ENCODE measurements around the gene LRRC75B.

The LRRC75B gene

GRCh38 chr22:24578355-24579257 lies 14.3 kb downstream of the LRRC75B start:
- no peak for TF ChIP-seq ZNF70 (CRISPR knock-in tag; IDR thresholded peaks at IDR 0.05)
- TF ChIP-seq PPARA (CRISPR knock-in tag; IDR thresholded peaks at IDR 0.05; ENCODE audit: borderline replicate concordance) = no peak
- no peak for ATAC-seq

DNA sequence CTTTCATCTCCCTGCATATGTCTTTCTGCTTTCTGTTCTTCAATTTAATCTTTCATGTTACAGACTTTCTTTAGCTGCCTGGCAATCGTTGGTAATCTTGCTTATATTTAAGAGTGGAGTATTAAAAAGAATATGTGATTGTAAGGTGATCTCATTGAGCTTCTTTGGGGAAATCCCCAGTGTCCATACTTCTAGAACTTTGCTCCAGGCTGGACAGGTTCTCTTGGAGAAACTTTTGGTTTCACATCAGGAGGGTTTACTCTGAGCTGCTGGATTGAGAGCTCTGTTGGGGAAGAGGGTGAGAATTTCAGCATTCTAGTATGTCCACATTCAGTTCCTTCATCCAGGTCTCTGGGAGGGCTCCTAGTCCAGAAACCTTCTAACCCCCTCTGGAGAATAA lies 16.1 kb downstream of the LRRC75B start:
- TF ChIP-seq SNAI2 (CRISPR knock-in tag; IDR thresholded peaks at IDR 0.05) (no peak), ESRRG (CRISPR knock-in tag; IDR thresholded peaks at IDR 0.05) (no peak), BACH2 (CRISPR knock-in tag; IDR thresholded peaks at IDR 0.05; ENCODE audit: borderline replicate concordance) (no peak), TOX (CRISPR knock-in tag; IDR thresholded peaks at IDR 0.05; ENCODE audit: borderline replicate concordance) (no peak), ARNTL (CRISPR knock-in tag; IDR thresholded peaks at IDR 0.05; ENCODE audit: borderline replicate concordance, low read depth) (no peak), TCF4 (CRISPR knock-in tag; IDR thresholded peaks at IDR 0.05; ENCODE audit: borderline replicate concordance) (no peak)

GRCh38 chr22:24571266-24571665 lies 21.6 kb downstream of the LRRC75B start:
- TF ChIP-seq CSDC2 (CRISPR knock-in tag; IDR thresholded peaks at IDR 0.05) (no peak), OSR1 (CRISPR knock-in tag; IDR thresholded peaks at IDR 0.05) (no peak), PPARA (CRISPR knock-in tag; IDR thresholded peaks at IDR 0.05; ENCODE audit: borderline replicate concordance) (no peak), POU6F1 (CRISPR knock-in tag; IDR thresholded peaks at IDR 0.05; ENCODE audit: borderline replicate concordance, low read depth) (no peak), ZNF8 (CRISPR knock-in tag; IDR thresholded peaks at IDR 0.05) (no peak), ARNTL (CRISPR knock-in tag; IDR thresholded peaks at IDR 0.05; ENCODE audit: borderline replicate concordance, low read depth) (no peak), CREB5 (CRISPR knock-in tag; IDR thresholded peaks at IDR 0.05; ENCODE audit: low read depth) (no peak), ZFP30 (CRISPR knock-in tag; IDR thresholded peaks at IDR 0.05) (no peak), TOX (CRISPR knock-in tag; IDR thresholded peaks at IDR 0.05; ENCODE audit: borderline replicate concordance) (no peak), TCF4 (CRISPR knock-in tag; IDR thresholded peaks at IDR 0.05; ENCODE audit: borderline replicate concordance) (no peak)

More for the DNA sequence above, 16.1 kb downstream of the LRRC75B start:
- ATAC-seq = no peak

GRCh38 chr22:24567668-24568067 lies 25.2 kb downstream of the LRRC75B start:
- no peak for ATAC-seq
- no peak for TF ChIP-seq SNAI2 (CRISPR knock-in tag; IDR thresholded peaks at IDR 0.05)

More at GRCh38 chr22:24571266-24571665, 21.6 kb downstream of the LRRC75B start:
- ATAC-seq = no peak

- no peak for TF ChIP-seq ISL1 (CRISPR knock-in tag; IDR thresholded peaks at IDR 0.05)
- TF ChIP-seq ARNTL (CRISPR knock-in tag; IDR thresholded peaks at IDR 0.05; ENCODE audit: borderline replicate concordance, low read depth) = no peak
- TF ChIP-seq BACH2 (CRISPR knock-in tag; IDR thresholded peaks at IDR 0.05; ENCODE audit: borderline replicate concordance) = no peak
- no peak for TF ChIP-seq GLIS3 (CRISPR knock-in tag; IDR thresholded peaks at IDR 0.05)
- TF ChIP-seq, protein P1, sequence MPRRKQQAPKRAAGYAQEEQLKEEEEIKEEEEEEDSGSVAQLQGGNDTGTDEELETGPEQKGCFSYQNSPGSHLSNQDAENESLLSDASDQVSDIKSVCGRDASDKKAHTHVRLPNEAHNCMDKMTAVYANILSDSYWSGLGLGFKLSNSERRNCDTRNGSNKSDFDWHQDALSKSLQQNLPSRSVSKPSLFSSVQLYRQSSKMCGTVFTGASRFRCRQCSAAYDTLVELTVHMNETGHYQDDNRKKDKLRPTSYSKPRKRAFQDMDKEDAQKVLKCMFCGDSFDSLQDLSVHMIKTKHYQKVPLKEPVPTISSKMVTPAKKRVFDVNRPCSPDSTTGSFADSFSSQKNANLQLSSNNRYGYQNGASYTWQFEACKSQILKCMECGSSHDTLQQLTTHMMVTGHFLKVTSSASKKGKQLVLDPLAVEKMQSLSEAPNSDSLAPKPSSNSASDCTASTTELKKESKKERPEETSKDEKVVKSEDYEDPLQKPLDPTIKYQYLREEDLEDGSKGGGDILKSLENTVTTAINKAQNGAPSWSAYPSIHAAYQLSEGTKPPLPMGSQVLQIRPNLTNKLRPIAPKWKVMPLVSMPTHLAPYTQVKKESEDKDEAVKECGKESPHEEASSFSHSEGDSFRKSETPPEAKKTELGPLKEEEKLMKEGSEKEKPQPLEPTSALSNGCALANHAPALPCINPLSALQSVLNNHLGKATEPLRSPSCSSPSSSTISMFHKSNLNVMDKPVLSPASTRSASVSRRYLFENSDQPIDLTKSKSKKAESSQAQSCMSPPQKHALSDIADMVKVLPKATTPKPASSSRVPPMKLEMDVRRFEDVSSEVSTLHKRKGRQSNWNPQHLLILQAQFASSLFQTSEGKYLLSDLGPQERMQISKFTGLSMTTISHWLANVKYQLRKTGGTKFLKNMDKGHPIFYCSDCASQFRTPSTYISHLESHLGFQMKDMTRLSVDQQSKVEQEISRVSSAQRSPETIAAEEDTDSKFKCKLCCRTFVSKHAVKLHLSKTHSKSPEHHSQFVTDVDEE (CRISPR knock-in tag; IDR thresholded peaks at IDR 0.05) = no peak
- no peak for TF ChIP-seq ZNF70 (CRISPR knock-in tag; IDR thresholded peaks at IDR 0.05)
- no peak for TF ChIP-seq ZNF8 (CRISPR knock-in tag; IDR thresholded peaks at IDR 0.05)
- TF ChIP-seq SNAI2 (CRISPR knock-in tag; IDR thresholded peaks at IDR 0.05) = no peak
- no peak for TF ChIP-seq RARB (CRISPR knock-in tag; IDR thresholded peaks at IDR 0.05)
- TF ChIP-seq TOX (CRISPR knock-in tag; IDR thresholded peaks at IDR 0.05; ENCODE audit: borderline replicate concordance) = no peak
- TF ChIP-seq ZNF565 (CRISPR knock-in tag; conservative IDR thresholded peaks at IDR 0.05; ENCODE audit: low read depth) = no peak
- no peak for ATAC-seq
Measured at GRCh38 chr22:24566899-24567511, 25.9 kb downstream of the LRRC75B start.

Measured in SK-N-SH treated with all-trans-retinoic acid at 6 μM for 48 hours (cell line).